Testis (tissue), 2 donors: ENCODE data around the gene GFPT2.

ENCODE experiments used
- CTCF ChIP-seq, 3 experiments: fragments of 450-650 bp in 2 of 3; fragments of 200-600 bp in 1 of 3; sonication (generic) in 1 of 3; IDR thresholded peaks; one replicate each; pipeline ENCODE4 v1.5.1; 2016 to 2019; ENCODE audit warnings: antibody characterized with exemption in 3 of 3, mild to moderate bottlenecking in 2 of 3, moderate library complexity in 1 of 3
- POLR2A ChIP-seq: fragments of 450-650 bp; IDR thresholded peaks from one replicate; pipeline ENCODE4 v1.6.1; 2017; ENCODE audit warnings: antibody characterized with exemption, mild to moderate bottlenecking, moderate library complexity

GRCh38 chr5:180328296-180329137, 24.6 kb downstream of the GFPT2 start:
- TF ChIP-seq POLR2A: no peak
- peak; percentile 25 to 79 (median 53) for TF ChIP-seq CTCF (IDR thresholded peaks at IDR 0.05)
